ENCODE measurements around the gene STK11. TPM values are rescaled to one million over a fixed set of nuclear protein-coding genes. Genes with fewer than 3 reads are reported as not detected.

Gene STK11
- total RNA-seq, 1 experiment from 2014 or later, result 116 TPM

DNA sequence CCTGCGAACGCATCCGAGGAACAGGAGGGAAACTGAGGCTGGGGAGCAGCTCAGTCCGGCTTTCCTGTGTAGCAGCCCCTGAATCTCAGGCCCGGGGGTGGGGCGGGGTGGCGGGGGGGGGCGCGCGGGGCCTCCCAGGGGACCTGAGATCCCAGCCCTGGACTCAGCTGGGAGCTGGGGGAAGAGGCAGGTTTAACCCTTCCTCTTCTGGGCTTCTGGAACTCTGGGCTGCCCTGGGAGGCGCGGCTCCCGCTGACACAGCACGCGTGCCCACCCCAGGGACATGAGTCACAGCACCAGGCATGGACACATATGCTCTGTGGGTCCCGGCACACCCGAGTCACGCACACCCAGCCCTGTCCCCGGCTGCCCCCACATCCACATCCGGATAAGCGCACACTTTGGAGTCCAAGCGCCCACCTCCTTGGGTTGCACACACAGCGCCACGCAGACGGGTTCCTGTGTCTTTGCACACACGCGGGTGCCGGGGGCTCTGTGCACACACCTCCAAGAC is 60.1 kb downstream of the STK11 start:
- in situ Hi-C loops (cut with HindIII; ENCODE audit: low pct_unique_long_range_greater_than_20kb, low sequenced_read_pairs), result no loop called here
- no peak for TF ChIP-seq TCF7L2 (IDR thresholded peaks at IDR 0.05; ENCODE audit: low read depth, low read length)
- no peak for TF ChIP-seq SIN3A (IDR thresholded peaks at IDR 0.05; ENCODE audit: borderline replicate concordance, insufficient read depth, low read depth, low read length)
- TF ChIP-seq POLR2AphosphoS5 (IDR thresholded peaks at IDR 0.05; ENCODE audit: low read depth, low read length), result no peak
- TF ChIP-seq, protein P1, sequence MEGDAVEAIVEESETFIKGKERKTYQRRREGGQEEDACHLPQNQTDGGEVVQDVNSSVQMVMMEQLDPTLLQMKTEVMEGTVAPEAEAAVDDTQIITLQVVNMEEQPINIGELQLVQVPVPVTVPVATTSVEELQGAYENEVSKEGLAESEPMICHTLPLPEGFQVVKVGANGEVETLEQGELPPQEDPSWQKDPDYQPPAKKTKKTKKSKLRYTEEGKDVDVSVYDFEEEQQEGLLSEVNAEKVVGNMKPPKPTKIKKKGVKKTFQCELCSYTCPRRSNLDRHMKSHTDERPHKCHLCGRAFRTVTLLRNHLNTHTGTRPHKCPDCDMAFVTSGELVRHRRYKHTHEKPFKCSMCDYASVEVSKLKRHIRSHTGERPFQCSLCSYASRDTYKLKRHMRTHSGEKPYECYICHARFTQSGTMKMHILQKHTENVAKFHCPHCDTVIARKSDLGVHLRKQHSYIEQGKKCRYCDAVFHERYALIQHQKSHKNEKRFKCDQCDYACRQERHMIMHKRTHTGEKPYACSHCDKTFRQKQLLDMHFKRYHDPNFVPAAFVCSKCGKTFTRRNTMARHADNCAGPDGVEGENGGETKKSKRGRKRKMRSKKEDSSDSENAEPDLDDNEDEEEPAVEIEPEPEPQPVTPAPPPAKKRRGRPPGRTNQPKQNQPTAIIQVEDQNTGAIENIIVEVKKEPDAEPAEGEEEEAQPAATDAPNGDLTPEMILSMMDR (IDR thresholded peaks at IDR 0.05), result no peak
- TF ChIP-seq, protein P2, sequence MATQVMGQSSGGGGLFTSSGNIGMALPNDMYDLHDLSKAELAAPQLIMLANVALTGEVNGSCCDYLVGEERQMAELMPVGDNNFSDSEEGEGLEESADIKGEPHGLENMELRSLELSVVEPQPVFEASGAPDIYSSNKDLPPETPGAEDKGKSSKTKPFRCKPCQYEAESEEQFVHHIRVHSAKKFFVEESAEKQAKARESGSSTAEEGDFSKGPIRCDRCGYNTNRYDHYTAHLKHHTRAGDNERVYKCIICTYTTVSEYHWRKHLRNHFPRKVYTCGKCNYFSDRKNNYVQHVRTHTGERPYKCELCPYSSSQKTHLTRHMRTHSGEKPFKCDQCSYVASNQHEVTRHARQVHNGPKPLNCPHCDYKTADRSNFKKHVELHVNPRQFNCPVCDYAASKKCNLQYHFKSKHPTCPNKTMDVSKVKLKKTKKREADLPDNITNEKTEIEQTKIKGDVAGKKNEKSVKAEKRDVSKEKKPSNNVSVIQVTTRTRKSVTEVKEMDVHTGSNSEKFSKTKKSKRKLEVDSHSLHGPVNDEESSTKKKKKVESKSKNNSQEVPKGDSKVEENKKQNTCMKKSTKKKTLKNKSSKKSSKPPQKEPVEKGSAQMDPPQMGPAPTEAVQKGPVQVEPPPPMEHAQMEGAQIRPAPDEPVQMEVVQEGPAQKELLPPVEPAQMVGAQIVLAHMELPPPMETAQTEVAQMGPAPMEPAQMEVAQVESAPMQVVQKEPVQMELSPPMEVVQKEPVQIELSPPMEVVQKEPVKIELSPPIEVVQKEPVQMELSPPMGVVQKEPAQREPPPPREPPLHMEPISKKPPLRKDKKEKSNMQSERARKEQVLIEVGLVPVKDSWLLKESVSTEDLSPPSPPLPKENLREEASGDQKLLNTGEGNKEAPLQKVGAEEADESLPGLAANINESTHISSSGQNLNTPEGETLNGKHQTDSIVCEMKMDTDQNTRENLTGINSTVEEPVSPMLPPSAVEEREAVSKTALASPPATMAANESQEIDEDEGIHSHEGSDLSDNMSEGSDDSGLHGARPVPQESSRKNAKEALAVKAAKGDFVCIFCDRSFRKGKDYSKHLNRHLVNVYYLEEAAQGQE (IDR thresholded peaks at IDR 0.05; ENCODE audit: insufficient read depth in 1 of 2, low read depth in 2 of 2, low read length in 1 of 2), result no peak
- no peaks in the 10 kb centered on the region; the same call in 1 of the 2 replicates for H3K36me3 ChIP-seq (ENCODE audit: control insufficient read depth, insufficient read depth, low read length)
- CTCF ChIA-PET, result interaction anchor here (2.0 kb wide), 1 partner anchor 21 kb away, joined by 46 read pairs; no protein-coding TSS in a partner anchor
- peak overlapping the region; percentile 45 to 57 for H3K4me3 ChIP-seq (ENCODE audit: low read depth in 2 of 2, low read length in 2 of 2)
- H3K27me3 ChIP-seq (ENCODE audit: control insufficient read depth, insufficient read depth, low read length), result no peaks in the 10 kb centered on the region
- POLR2A ChIA-PET, result no interaction called here
- peaks cover 40% of the 10 kb centered on the region for H3K4me1 ChIP-seq (ENCODE audit: control insufficient read depth, insufficient read depth, low read length)
- no peak for DNase-seq (ENCODE audit: low read depth, low spot score)
- ATAC-seq, result peak; percentile 5
- H3K27ac ChIP-seq (ENCODE audit: low read length), result peak overlapping the region; percentile 71
- BruUV-seq (replicated peaks), result no TSS peak
- intact Hi-C loops (cut with micrococcal nuclease; ENCODE audit: unreplicated experiment), result no loop called here
- no peaks in the 10 kb centered on the region for H3K9me3 ChIP-seq (ENCODE audit: control insufficient read depth, insufficient read depth, low read depth, low read length)

DNA sequence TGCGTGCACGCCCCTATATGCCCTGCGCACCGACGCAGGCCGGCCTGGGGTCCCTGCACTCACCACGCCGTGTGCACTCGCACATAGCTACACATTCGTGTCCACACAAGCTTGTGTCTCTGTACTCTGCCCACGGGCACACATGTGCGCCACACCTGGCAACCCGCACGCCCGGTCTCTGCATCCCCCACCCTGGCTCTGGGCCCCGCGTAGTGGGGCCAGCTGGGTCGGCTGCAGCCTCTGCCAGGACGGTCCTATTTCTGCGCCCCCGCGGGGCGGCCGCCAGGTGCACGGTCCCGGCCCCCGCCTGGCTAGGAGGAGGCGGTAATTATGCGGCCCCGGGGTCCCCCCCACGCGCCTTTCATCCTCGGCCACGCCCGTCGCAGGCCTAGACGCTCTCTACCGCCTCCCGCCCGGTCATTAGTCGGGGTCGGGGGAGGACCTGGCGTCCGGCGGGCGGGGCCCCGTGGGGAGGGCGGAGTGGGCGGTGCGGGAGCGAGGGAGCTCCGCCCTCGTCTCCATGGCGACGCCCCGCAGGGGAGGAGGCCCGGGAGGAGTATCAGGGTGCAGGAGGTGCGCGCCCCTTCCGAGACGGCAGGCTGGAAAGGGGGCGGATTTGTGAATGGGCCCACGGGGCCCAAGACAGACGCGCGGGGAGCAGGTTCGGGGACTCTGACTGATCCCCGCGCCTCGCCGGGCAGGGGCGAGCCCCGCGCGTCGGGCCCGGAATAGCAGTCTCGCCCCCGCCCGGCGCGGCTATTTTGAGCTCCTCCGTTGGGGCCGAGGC is 60.7 kb downstream of the STK11 start:
- no peak for TF ChIP-seq POLR2AphosphoS5 (IDR thresholded peaks at IDR 0.05; ENCODE audit: low read depth, low read length)
- TF ChIP-seq TCF7L2 (IDR thresholded peaks at IDR 0.05; ENCODE audit: low read depth, low read length), result peak; percentile 88
- H3K4me3 ChIP-seq (ENCODE audit: low read depth in 2 of 2, low read length in 2 of 2), result peak overlapping the region; percentile 45 to 57
- no TSS peak for BruUV-seq (replicated peaks)
- intact Hi-C loops (cut with micrococcal nuclease; ENCODE audit: unreplicated experiment), result no loop called here
- H3K9me3 ChIP-seq (ENCODE audit: control insufficient read depth, insufficient read depth, low read depth, low read length), result no peaks in the 10 kb centered on the region
- POLR2A ChIA-PET, result interaction anchor here (0.5 to 0.6 kb wide), 3 partner anchors 14 to 116 kb away, joined by 9 to 11 read pairs (median 10); no protein-coding TSS in a partner anchor
- CTCF ChIA-PET, result interaction anchor here (0.6 to 2.0 kb wide), 8 partner anchors 9 to 348 kb away, joined by 3 to 46 read pairs (median 6); no protein-coding TSS in a partner anchor
- in situ Hi-C loops (cut with HindIII; ENCODE audit: low pct_unique_long_range_greater_than_20kb, low sequenced_read_pairs), result no loop called here
- ATAC-seq, result peak; percentile 58
- H3K36me3 ChIP-seq (ENCODE audit: control insufficient read depth, insufficient read depth, low read length), result no peaks in the 10 kb centered on the region; the same call in 1 of the 2 replicates
- DNase-seq (ENCODE audit: low read depth, low spot score), result no peak
- peak overlapping the region; percentile 71 for H3K27ac ChIP-seq (ENCODE audit: low read length)
- no peaks in the 10 kb centered on the region for H3K27me3 ChIP-seq (ENCODE audit: control insufficient read depth, insufficient read depth, low read length)
- peaks cover 43% of the 10 kb centered on the region for H3K4me1 ChIP-seq (ENCODE audit: control insufficient read depth, insufficient read depth, low read length)
